A549 (cell line): ENCODE results near the gene GADD45B. TPM values are rescaled to one million over a fixed set of nuclear protein-coding genes. Genes with fewer than 3 reads are reported as not detected.

Experiments used
- ATAC-seq, 2 experiments: fragments of 200-7000 bp in 1 of 2; fragments of >200 bp in 1 of 2; cut with Nextera tagmentation in 1 of 2; cut with Tn5 transposase in 1 of 2; 3 replicates each; pipeline versions ENCODE4 v1.8.0 to v1.9.1; 2018 to 2020; ENCODE audit warnings: mild to moderate bottlenecking in 1 of 2, moderate library complexity in 1 of 2
- CTCF ChIA-PET: fragments of 300-600 bp; sonication (Branson Sonifier 250); formaldehyde crosslinking; extraction: SDS; loops from one replicate; lab custom pipeline; 2021; ENCODE audit warnings: antibody characterized with exemption, inconsistent platforms; lab: Yijun Ruan, JAX
- POLR2A ChIA-PET: fragments of 350-600 bp; formaldehyde crosslinking; extraction: SDS; loops from one replicate; lab custom pipeline; 2021; ENCODE audit warnings: antibody characterized with exemption, inconsistent platforms; lab: Yijun Ruan, JAX
- DNase-seq, 2 experiments: peaks; one replicate each; pipeline versions ENCODE4 v3.0.0 to v3.0.0-alpha.2; 2011 to 2016; ENCODE audit warnings: low read depth in 1 of 2, low spot score in 1 of 2
- FAIRE-seq: peaks from 2 replicates; lab custom pipeline; 2011; peaks lifted over from hg19 to GRCh38; lab: Jason Lieb, UNC
- H3K27ac ChIP-seq, 2 experiments: fragments of >200 bp; sonication (Bioruptor Twin); formaldehyde crosslinking; 3 replicates each; pipeline ENCODE4 v1.5.1; 2016 to 2017
- H3K4me1 ChIP-seq: fragments of >200 bp; sonication (Bioruptor Twin); formaldehyde crosslinking; 3 replicates; pipeline ENCODE4 v1.6.1; 2016
- H3K4me2 ChIP-seq: fragments of >200 bp; sonication (Bioruptor Twin); formaldehyde crosslinking; 3 replicates; pipeline ENCODE4 v1.6.1; 2016
- H3K4me3 ChIP-seq: fragments of >200 bp; sonication (Bioruptor Twin); formaldehyde crosslinking; 3 replicates; pipeline ENCODE4 v1.5.1; 2016
- H3K9me3 ChIP-seq: fragments of >200 bp; sonication (Bioruptor Twin); formaldehyde crosslinking; 3 replicates; pipeline ENCODE4 v1.6.1; 2016
- BHLHE40 ChIP-seq: IDR thresholded peaks from 2 replicates; pipeline ENCODE4 v1.6.1; 2012; ENCODE audit warnings: low read depth, low read length, inconsistent platforms
- CBX2 ChIP-seq: fragments of 200-600 bp; sonication (generic); IDR thresholded peaks from 2 replicates; pipeline ENCODE4 v1.6.1; 2016; ENCODE audit warnings: low read depth, mild to moderate bottlenecking, borderline replicate concordance
- CEBPB ChIP-seq, 2 experiments: fragments of >200 bp in 1 of 2; sonication (Bioruptor Twin) in 1 of 2; formaldehyde crosslinking in 1 of 2; IDR thresholded peaks; 2 replicates each; pipeline ENCODE4 v1.6.1; 2012 to 2016
- CHD2 ChIP-seq: fragments of 150-350 bp; IDR thresholded peaks from 2 replicates; pipeline ENCODE4 v1.6.1; 2014; ENCODE audit warnings: low read length; ENCODE audit not compliant: partially characterized antibody
- CHD4 ChIP-seq: fragments of 200-600 bp; sonication (generic); IDR thresholded peaks from 2 replicates; pipeline ENCODE4 v1.6.1; 2016; ENCODE audit warnings: antibody characterized with exemption, mild to moderate bottlenecking, borderline replicate concordance
- E2F6 ChIP-seq: IDR thresholded peaks from 2 replicates; pipeline ENCODE4 v1.6.1; 2012; ENCODE audit warnings: low read depth, borderline replicate concordance
- EHF ChIP-seq: fragments of 250-450 bp; sonication (Bioruptor Pico); IDR thresholded peaks from 2 replicates; pipeline ENCODE4 v1.5.0; 2020; ENCODE audit warnings: mild to moderate bottlenecking
- EHMT2 ChIP-seq: fragments of 200-600 bp; sonication (generic); IDR thresholded peaks from 2 replicates; pipeline ENCODE4 v1.6.1; 2016; ENCODE audit warnings: antibody characterized with exemption, low read depth, mild to moderate bottlenecking, moderate library complexity
- FOSB ChIP-seq: fragments of 250-450 bp; sonication (Bioruptor Pico); IDR thresholded peaks from 2 replicates; pipeline ENCODE4 v1.5.0; 2020; ENCODE audit warnings: mild to moderate bottlenecking, moderate library complexity
- FOSL2 ChIP-seq, 2 experiments: fragments of 450-650 bp in 1 of 2; fragments of >200 bp in 1 of 2; sonication (Bioruptor Twin) in 1 of 2; formaldehyde crosslinking; IDR thresholded peaks; 2 replicates each; pipeline versions ENCODE4 v1.5.0 to v1.6.1; 2016 to 2020; ENCODE audit warnings: mild to moderate bottlenecking in 1 of 2, moderate library complexity in 1 of 2
- FOXS1 ChIP-seq: fragments of 250-450 bp; sonication (Bioruptor Pico); IDR thresholded peaks from 2 replicates; pipeline ENCODE4 v1.5.0; 2020; ENCODE audit warnings: mild to moderate bottlenecking, moderate library complexity
- GATA3 ChIP-seq: IDR thresholded peaks from 2 replicates; pipeline ENCODE4 v1.6.1; 2012; ENCODE audit warnings: borderline replicate concordance
- HES2 ChIP-seq: fragments of >200 bp; sonication (Bioruptor Twin); formaldehyde crosslinking; IDR thresholded peaks from 2 replicates; pipeline ENCODE4 v1.6.1; 2016
- HOXA7 ChIP-seq: fragments of 250-450 bp; sonication (Bioruptor Pico); IDR thresholded peaks from 2 replicates; pipeline ENCODE4 v1.5.0; 2020; ENCODE audit warnings: mild to moderate bottlenecking, moderate library complexity
- HOXB5 ChIP-seq: fragments of 250-450 bp; sonication (Bioruptor Pico); IDR thresholded peaks from 2 replicates; pipeline ENCODE4 v1.5.0; 2020; ENCODE audit warnings: mild to moderate bottlenecking, moderate library complexity
- JUNB ChIP-seq: fragments of >200 bp; sonication (Bioruptor Twin); formaldehyde crosslinking; IDR thresholded peaks from 2 replicates; pipeline ENCODE4 v1.6.1; 2016
- MAFK ChIP-seq: fragments of 450-650 bp; IDR thresholded peaks from 2 replicates; pipeline ENCODE4 v1.6.1; 2014; ENCODE audit not compliant: partially characterized antibody
- MAZ ChIP-seq: fragments of 150-350 bp; IDR thresholded peaks from 2 replicates; pipeline ENCODE4 v1.6.1; 2014; ENCODE audit warnings: antibody characterized with exemption, low read depth, low read length, borderline replicate concordance
- MYC ChIP-seq: IDR thresholded peaks from 2 replicates; pipeline ENCODE4 v1.6.1; 2012; ENCODE audit warnings: mild to moderate bottlenecking, inconsistent platforms, low read length, improper control_type of control experiment, borderline replicate concordance
- NR3C1 ChIP-seq: fragments of >200 bp; sonication (Bioruptor Twin); formaldehyde crosslinking; IDR thresholded peaks from 3 replicates; pipeline ENCODE4 v1.6.1; 2017
- PBX3 ChIP-seq: IDR thresholded peaks from 2 replicates; pipeline ENCODE4 v1.6.1; 2012
- POLR2A ChIP-seq: IDR thresholded peaks from 2 replicates; pipeline ENCODE4 v1.6.1; 2012; ENCODE audit warnings: mild to moderate bottlenecking, low read length
- REST ChIP-seq: fragments of 200-600 bp; sonication (generic); IDR thresholded peaks from 2 replicates; pipeline ENCODE4 v1.6.1; 2016; ENCODE audit warnings: antibody characterized with exemption, mild to moderate bottlenecking, moderate library complexity
- RFX5 ChIP-seq: fragments of 450-650 bp; IDR thresholded peaks from 2 replicates; pipeline ENCODE4 v1.7.1; 2014; ENCODE audit warnings: antibody characterized with exemption, mild to moderate bottlenecking, moderate library complexity
- RNF2 ChIP-seq: fragments of 200-600 bp; sonication (generic); IDR thresholded peaks from 2 replicates; pipeline ENCODE4 v1.6.1; 2016; ENCODE audit warnings: low read depth, mild to moderate bottlenecking, antibody characterized with exemption, moderate library complexity, borderline replicate concordance
- SMC3 ChIP-seq: fragments of >200 bp; sonication (Bioruptor Twin); formaldehyde crosslinking; IDR thresholded peaks from 3 replicates; pipeline ENCODE4 v1.6.1; 2018; ENCODE audit warnings: inconsistent platforms
- SREBF2 ChIP-seq: fragments of 450-650 bp; IDR thresholded peaks from 2 replicates; pipeline ENCODE4 v1.6.1; 2014; ENCODE audit warnings: mild to moderate bottlenecking, moderate library complexity
- ZNF302 ChIP-seq: fragments of 250-450 bp; sonication (Bioruptor Pico); IDR thresholded peaks from 2 replicates; pipeline ENCODE4 v1.9.0; 2021; ENCODE audit warnings: inconsistent platforms, mild to moderate bottlenecking, moderate library complexity
- ZSCAN20 ChIP-seq: fragments of 250-450 bp; sonication (Bioruptor Pico); IDR thresholded peaks from 2 replicates; pipeline ENCODE4 v1.8.0; 2022; ENCODE audit warnings: mild to moderate bottlenecking, moderate library complexity
- WGBS: methylation state at CpG from one replicate; pipeline ENCODE4 v1.1.6; 2017; ENCODE audit errors: missing lambda C conversion rate; 5-methylcytosine and 5-hydroxymethylcytosine counted together
- polyA plus RNA-seq, 4 experiments: library from polyadenylated mRNA; depleted of rRNA in 3 of 4; stranded (reverse); fragments of >200 nt; fragmentation: RNase III in 1 of 4; extraction: RNeasy Plus Mini Kit Qiagen cat#74134 plus additional on column Dnase treatment in 1 of 4; gene quantifications; 2 replicates in 3 of 4; 3 replicates in 1 of 4; pipeline ENCODE4 v1.2.3, GENCODE V29; 2011 to 2017

GADD45B gene
- polyA plus RNA-seq, 2 of the 4 experiments (the other 2 are of a cell fraction) = 39.9 to 72.5 TPM

- no peak for FAIRE-seq
- TF ChIP-seq CHD2 (no peak), E2F6 (no peak), FOSL2 (IDR thresholded peaks at IDR 0.05) (no peak), FOSL2 (CRISPR knock-in tag; IDR thresholded peaks at IDR 0.05) (no peak), FOSB (CRISPR knock-in tag) (no peak), SREBF2 (no peak), NR3C1 (no peak), BHLHE40 (no peak), RFX5 (no peak), ZSCAN20 (CRISPR knock-in tag) (no peak), RNF2 (no peak), PBX3 (no peak), FOXS1 (CRISPR knock-in tag) (no peak), EHF (CRISPR knock-in tag) (no peak), MYC (no peak), POLR2A (no peak), ZNF302 (CRISPR knock-in tag) (no peak), JUNB (no peak), EHMT2 (no peak)
- TF ChIP-seq, all 56 proteins: peak for 0
- H3K4me2 ChIP-seq = no peak overlapping the region
- ChIA-PET CTCF (interaction anchor here (1.1 kb wide), 1 partner anchor 43 kb away, joined by 3 read pairs; no protein-coding TSS in a partner anchor), POLR2A (no interaction called here)
- H3K4me3 ChIP-seq = no peak overlapping the region
- no peaks in the 10 kb centered on the region for H3K9me3 ChIP-seq
- WGBS = 88% methylated on average over 13 of the region's 13 CpGs
- peaks cover 25% of the 10 kb centered on the region for H3K4me1 ChIP-seq
- DNase-seq (no peak), ATAC-seq (no peak)
- 0 out of 6 replicates have a peak overlapping the region, but pooled peaks of 1 of the 2 experiments have one; percentile 4 for H3K27ac ChIP-seq
Measured at GRCh38 chr19:2500156-2500555, 24.2 kb downstream of the GADD45B start.

GRCh38 chr19:2500841-2501261 lies 24.9 kb downstream of the GADD45B start:
- no peak for TF ChIP-seq CEBPB (IDR thresholded peaks at IDR 0.05)
- TF ChIP-seq HES2 = no peak
- no peak for TF ChIP-seq HOXB5 (CRISPR knock-in tag)
- no peak for TF ChIP-seq RFX5
- no peak for TF ChIP-seq CBX2
- no peak for TF ChIP-seq REST
- TF ChIP-seq RNF2 = no peak
- TF ChIP-seq CHD4 = no peak
- TF ChIP-seq HOXA7 (CRISPR knock-in tag) = no peak
- no peak for TF ChIP-seq SMC3
- no peak for TF ChIP-seq MAFK
- TF ChIP-seq MAZ = no peak
- TF ChIP-seq ZNF302 (CRISPR knock-in tag) = no peak
- no peak for TF ChIP-seq MYC
- no peak for TF ChIP-seq GATA3
- no peak overlapping the region for H3K4me3 ChIP-seq
- ChIA-PET POLR2A (no interaction called here), CTCF (interaction anchor here (1.1 kb wide), 1 partner anchor 43 kb away, joined by 3 read pairs; no protein-coding TSS in a partner anchor)
- WGBS = 89% methylated on average over 11 of the region's 12 CpGs
- no peak overlapping the region for H3K4me2 ChIP-seq
- FAIRE-seq = no peak
- ATAC-seq = no peak
- H3K27ac ChIP-seq = peak overlapping the region in 1 of 2 experiments; percentile 4; a peak in 2 of 6 replicates
- H3K9me3 ChIP-seq = no peaks in the 10 kb centered on the region
- DNase-seq = no peak
- H3K4me1 ChIP-seq = peaks cover 19% of the 10 kb centered on the region
